ENCODE results near the gene CAMTA1. TPM values are rescaled to one million over a fixed set of nuclear protein-coding genes. Genes with fewer than 3 reads are reported as not detected.

The CAMTA1 gene
- total and polyA plus RNA-seq, 2 experiments from 2014 or later, result 89.0 to 145 TPM

DNA sequence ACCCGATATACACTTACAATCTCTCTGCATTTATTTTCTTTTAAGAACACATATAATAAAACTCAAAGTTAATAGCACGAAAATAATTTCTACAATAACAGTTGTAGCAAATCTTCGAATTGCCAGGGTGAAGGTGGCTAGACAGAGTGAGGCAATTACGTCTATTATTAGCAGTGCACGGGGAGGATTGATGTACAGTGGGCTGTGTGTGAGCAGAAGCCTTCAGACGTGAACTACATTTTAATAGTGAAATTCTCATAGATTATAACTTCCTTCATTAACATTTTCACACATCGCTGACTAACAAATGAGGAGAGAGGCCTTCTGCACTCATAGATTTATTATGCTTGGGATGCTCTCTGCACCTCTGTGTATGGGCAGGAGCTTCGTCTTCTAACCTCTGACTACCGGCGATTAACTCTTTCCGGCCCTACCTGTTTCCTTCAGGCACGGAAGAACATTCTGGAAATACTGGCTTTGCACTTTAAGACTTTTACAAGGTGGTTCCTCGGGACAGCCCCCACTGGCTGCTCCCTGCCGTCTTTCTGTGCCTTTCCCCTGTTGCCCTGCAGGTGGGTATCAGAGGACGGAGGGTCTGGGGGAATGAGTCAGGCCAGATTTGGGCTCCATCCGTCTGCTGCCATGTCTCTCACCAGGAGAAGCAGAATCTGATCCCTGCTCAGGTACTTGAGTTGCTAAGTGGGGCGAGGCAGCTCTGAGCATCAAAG is 200.5 kb downstream of the CAMTA1 start:
- no peaks in the 10 kb centered on the region for H3K9me3 ChIP-seq (ENCODE audit: low read depth)
- no peak for DNase-seq (ENCODE audit: low spot score)
- no peaks in the 10 kb centered on the region for H4K20me1 ChIP-seq (ENCODE audit: insufficient read depth, poor library complexity, severe bottlenecking)
- no peaks in the 10 kb centered on the region for H3K36me3 ChIP-seq (replicated peaks; ENCODE audit: insufficient read depth, low read depth)
- no peaks in the 10 kb centered on the region for H3K4me1 ChIP-seq (ENCODE audit: insufficient read depth)
- peaks cover 14% of the 10 kb centered on the region for H3K27me3 ChIP-seq
- H3K79me2 ChIP-seq, result no peaks in the 10 kb centered on the region
- WGBS (ENCODE audit: low lambda C conversion rate, missing lambda C conversion rate), result 79% methylated on average over 17 of the region's 17 CpGs
- no peak overlapping the region for H3K27ac ChIP-seq
- TF ChIP-seq EZH2phosphoT487 (IDR thresholded peaks at IDR 0.05; ENCODE audit: low read depth, severe bottlenecking, unreplicated experiment) (no peak), EZH2 (IDR thresholded peaks at IDR 0.05; ENCODE audit: borderline replicate concordance) (no peak)
- TF ChIP-seq, protein P1, sequence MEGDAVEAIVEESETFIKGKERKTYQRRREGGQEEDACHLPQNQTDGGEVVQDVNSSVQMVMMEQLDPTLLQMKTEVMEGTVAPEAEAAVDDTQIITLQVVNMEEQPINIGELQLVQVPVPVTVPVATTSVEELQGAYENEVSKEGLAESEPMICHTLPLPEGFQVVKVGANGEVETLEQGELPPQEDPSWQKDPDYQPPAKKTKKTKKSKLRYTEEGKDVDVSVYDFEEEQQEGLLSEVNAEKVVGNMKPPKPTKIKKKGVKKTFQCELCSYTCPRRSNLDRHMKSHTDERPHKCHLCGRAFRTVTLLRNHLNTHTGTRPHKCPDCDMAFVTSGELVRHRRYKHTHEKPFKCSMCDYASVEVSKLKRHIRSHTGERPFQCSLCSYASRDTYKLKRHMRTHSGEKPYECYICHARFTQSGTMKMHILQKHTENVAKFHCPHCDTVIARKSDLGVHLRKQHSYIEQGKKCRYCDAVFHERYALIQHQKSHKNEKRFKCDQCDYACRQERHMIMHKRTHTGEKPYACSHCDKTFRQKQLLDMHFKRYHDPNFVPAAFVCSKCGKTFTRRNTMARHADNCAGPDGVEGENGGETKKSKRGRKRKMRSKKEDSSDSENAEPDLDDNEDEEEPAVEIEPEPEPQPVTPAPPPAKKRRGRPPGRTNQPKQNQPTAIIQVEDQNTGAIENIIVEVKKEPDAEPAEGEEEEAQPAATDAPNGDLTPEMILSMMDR (IDR thresholded peaks at IDR 0.05; ENCODE audit: poor library complexity), result no peak
- H3K4me2 ChIP-seq, result no peak overlapping the region
- H3K4me3 ChIP-seq, result no peak overlapping the region
- H3K9me2 ChIP-seq (replicated peaks; ENCODE audit: insufficient read depth), result no peaks in the 10 kb centered on the region
- no peak overlapping the region for H2AFZ ChIP-seq

DNA sequence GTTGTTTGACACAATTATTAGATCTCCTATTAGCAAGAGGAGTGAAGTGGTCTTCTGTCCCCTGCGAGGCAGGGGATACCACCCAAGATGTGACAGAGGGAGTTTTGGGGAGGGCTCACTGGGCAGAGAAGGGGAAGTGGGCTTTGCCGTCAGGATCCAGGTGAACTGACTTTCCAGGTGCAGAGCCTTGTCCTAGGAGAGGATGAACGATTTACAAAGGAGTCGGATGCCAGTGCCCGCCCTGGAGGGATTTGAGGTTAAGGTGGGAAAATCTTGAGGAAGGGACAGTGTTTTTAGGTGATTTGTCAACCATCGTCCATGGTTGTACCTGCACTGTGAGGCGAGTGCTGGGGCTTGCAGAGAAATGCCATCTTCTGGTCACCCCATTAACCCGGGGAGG is 201.0 kb downstream of the CAMTA1 start:
- WGBS (ENCODE audit: low lambda C conversion rate, missing lambda C conversion rate), result 91% methylated on average over 8 of the region's 8 CpGs
- no peak for DNase-seq (ENCODE audit: low spot score)
- Histone ChIP-seq H3K36me3 (replicated peaks; ENCODE audit: insufficient read depth, low read depth) (no peaks in the 10 kb centered on the region), H3K27ac (no peak overlapping the region), H3K79me2 (no peaks in the 10 kb centered on the region), H3K9me3 (ENCODE audit: low read depth) (no peaks in the 10 kb centered on the region), H3K9me2 (replicated peaks; ENCODE audit: insufficient read depth) (no peaks in the 10 kb centered on the region), H3K4me1 (ENCODE audit: insufficient read depth) (no peaks in the 10 kb centered on the region), H3K27me3 (peaks cover 14% of the 10 kb centered on the region), H3K4me2 (no peak overlapping the region), H2AFZ (no peak overlapping the region), H4K20me1 (ENCODE audit: insufficient read depth, poor library complexity, severe bottlenecking) (no peaks in the 10 kb centered on the region), H3K4me3 (no peak overlapping the region)
- TF ChIP-seq, protein P1 (IDR thresholded peaks at IDR 0.05; ENCODE audit: poor library complexity), result no peak
- TF ChIP-seq EZH2 (IDR thresholded peaks at IDR 0.05; ENCODE audit: borderline replicate concordance) (no peak), EZH2phosphoT487 (IDR thresholded peaks at IDR 0.05; ENCODE audit: low read depth, severe bottlenecking, unreplicated experiment) (no peak)

DNA sequence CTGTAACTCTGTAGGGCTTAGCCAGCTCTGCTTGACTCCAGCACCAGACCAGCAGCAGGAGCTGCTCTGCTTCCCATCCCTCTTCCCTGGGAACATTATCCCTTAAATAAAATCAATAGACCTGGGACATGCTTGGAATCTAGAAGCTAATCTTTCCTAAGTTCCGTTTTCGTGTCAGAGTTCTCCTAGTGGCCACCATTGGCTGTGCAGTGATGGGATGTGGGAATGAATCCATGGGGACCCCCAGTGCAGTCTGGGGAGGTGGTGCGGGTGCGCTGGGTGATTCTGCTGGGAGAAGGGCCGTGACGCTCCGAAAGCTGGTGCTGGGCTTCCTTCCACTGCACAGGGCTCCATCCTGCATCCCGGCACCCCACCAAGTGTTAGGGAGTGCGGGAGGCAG is 202.7 kb downstream of the CAMTA1 start:
- TF ChIP-seq, protein P1 (IDR thresholded peaks at IDR 0.05; ENCODE audit: poor library complexity), result no peak
- TF ChIP-seq EZH2 (IDR thresholded peaks at IDR 0.05; ENCODE audit: borderline replicate concordance) (no peak), EZH2phosphoT487 (IDR thresholded peaks at IDR 0.05; ENCODE audit: low read depth, severe bottlenecking, unreplicated experiment) (no peak)
- Histone ChIP-seq H3K4me3 (no peak overlapping the region), H3K79me2 (no peaks in the 10 kb centered on the region), H3K4me1 (ENCODE audit: insufficient read depth) (no peaks in the 10 kb centered on the region), H4K20me1 (ENCODE audit: insufficient read depth, poor library complexity, severe bottlenecking) (no peaks in the 10 kb centered on the region), H3K27me3 (peaks cover 14% of the 10 kb centered on the region), H2AFZ (no peak overlapping the region), H3K9me3 (ENCODE audit: low read depth) (no peaks in the 10 kb centered on the region), H3K27ac (no peak overlapping the region), H3K36me3 (replicated peaks; ENCODE audit: insufficient read depth, low read depth) (no peaks in the 10 kb centered on the region), H3K9me2 (replicated peaks; ENCODE audit: insufficient read depth) (no peaks in the 10 kb centered on the region), H3K4me2 (no peak overlapping the region)
- no peak for DNase-seq (ENCODE audit: low spot score)
- WGBS (ENCODE audit: low lambda C conversion rate, missing lambda C conversion rate), result 87% methylated on average over 8 of the region's 9 CpGs

All from hepatocyte (in vitro differentiated cells).